HG02885 (cell line): ENCODE results near the gene HRCT1.
"Not testable (repeated sequence)": the region's sequence is repeated elsewhere in the genome, so short reads cannot be mapped to it uniquely, and the experiment has no call there.

Experiments used
- ATAC-seq: cut with Tn5 transposase; IDR thresholded peaks from one replicate; pipeline ENCODE4 v1.9.1; 2021; ENCODE audit warnings: mild to moderate bottlenecking; ENCODE audit not compliant: unreplicated experiment, poor library complexity

HRCT1 gene

DNA sequence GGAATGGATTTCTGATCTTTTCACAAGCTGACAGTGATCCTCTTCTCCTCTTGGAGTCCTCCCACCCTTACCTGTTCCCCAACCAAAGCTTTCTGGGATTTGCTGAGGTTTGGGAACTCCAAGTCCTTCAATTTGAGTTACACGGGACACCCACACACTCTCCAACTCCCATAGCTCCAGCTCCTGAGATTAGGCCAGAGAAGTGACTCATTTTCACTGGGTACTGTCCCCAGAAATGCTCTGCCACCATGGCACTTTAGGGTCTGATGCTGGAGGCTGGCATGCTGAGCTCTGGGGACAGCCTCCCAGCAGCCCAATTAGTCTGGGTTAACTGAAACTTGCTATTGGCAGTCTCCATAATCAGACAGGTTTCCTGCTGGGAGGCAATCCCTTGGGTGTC is 14.0 kb upstream of the HRCT1 start:
- ATAC-seq: no peak

- ATAC-seq: no peak
These were observed 9.4 kb upstream of the HRCT1 start for GRCh38 chr9:35896570-35896969.

DNA sequence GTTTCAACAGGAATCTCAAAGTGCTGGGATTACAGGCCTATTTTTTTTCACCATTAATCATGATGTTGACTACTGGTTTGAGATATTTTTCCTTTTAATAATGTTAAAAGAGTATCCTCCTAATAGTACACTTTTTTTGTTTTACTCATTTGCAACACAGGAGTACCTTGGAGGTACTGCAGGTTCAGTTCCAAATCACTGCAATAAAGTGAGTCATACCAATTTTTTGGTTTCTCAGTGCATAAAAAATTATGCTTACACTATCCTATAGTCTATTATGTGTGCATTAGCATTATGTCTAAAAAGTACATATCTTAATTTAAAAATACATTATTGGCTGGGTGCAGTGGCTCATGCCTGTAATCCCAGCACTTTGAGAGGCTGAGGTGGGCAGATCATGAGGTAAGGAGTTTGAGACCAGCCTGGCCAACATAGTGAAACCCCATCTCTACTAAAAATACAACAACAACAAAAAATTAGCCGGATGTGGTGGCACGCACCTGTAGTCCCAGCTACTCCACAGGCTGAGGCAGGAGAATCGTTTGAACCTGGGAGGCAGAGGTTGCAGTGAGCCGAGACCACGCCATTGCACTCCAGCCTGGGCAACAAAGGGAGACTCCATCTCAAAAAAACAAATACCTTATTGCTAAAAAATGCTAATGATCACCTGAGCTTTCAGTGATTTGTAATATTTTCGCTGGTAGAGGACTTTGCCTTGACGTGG is 8.5 kb upstream of the HRCT1 start:
- ATAC-seq: not testable (repeated sequence)

DNA sequence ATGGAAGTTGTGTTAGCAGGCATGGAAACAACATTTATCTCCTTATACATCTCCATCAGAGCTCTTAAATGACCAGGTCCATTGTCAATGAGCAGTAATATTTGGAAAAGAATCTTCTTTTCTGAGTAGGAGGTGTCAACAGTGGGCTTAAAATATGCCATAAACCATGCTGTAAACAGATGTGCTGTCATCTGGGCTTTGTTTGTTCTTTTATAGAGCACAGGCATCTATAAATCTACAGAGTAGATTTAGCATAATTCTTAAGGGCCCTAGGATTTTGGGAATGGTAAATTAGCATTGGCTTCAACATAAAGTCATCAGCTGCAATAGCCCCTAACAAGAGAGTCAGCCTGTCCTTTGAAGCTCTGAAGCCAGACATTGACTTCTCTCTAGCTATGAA is 7.7 kb upstream of the HRCT1 start:
- ATAC-seq: no peak

- no peak for ATAC-seq
These were observed 7.0 kb upstream of the HRCT1 start for GRCh38 chr9:35899021-35899420.

- no peak for ATAC-seq
These were observed 3.0 kb upstream of the HRCT1 start for GRCh38 chr9:35903049-35903448.

GRCh38 chr9:35904338-35904737 is 1.7 kb upstream of the HRCT1 start:
- no peak for ATAC-seq

DNA sequence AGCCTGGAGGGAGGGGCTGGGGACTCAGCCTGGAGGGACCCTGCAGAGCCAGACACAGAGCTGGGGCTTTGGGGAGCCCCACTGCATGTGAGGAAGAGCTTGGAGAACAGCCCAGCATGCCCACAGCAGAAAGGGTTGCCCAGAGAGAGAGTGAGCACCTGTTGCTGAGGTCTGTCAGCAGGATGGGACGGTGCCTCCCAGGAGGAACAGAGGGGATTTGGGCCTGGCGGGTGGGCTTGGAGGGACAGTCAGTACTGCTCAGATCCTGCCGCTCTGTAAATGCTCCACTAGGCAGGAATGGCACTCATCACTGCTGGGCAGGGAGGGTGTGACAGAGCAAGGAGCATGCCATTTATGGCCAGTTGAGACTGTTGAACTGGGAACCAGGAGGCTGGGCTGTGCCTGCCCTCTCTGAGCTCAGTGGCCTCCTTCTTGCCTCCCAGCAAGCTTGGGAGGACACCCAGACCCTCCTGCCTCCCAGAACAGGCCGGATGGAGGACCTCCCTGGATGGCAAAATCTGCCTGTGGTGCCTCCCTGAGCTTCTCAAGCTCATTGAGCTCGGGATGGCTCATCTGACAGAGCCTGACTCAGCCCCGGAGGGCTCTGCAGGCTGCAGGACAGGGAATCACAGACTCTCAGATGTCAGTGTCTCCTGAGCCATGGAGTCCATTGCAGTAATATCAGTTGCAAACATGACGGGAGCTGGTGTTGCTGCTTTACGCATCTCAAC is 786 bp upstream of the HRCT1 start:
- ATAC-seq: no peak

GRCh38 chr9:35906923-35907699 is 1.1 kb downstream of the HRCT1 start:
- no peak for ATAC-seq

DNA sequence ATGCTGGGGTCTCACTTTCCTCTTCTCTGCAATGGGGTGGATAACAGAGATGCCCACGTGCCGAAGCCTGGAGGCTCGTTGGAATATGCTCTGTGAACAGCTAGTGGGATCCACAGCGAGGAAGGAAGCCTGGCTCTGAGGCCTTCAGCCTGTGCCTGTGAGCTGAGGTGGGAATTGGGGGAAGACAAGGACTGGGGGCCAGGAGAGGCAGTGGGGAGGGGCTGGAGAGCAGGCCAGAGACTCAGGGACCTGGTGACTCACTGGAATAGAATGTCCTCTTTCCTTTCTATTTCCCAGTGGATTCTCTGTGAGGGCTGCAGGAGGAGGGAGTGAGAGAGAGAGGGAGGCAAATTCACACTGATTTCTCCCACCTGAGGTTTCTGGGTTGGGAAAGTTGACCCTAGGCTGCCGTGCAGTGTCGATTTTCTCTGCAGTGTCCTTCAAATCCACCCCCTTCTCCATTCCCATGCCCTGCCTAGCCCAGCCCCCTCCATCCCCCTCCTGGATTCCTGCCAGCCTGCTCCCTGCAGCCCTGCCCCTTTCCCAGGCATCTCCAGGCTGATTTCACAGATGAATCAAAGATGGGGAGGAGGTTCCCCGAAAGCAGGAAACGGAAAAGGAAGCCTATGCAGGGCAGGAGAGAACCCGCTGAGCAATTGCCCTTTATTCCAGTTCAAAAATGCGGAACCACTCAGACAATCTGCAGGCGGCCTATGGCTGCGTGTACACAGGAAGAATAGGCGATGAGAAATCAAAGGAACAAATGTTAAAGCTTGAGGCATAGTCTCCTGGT is 1.9 kb downstream of the HRCT1 start:
- ATAC-seq: no peak

DNA sequence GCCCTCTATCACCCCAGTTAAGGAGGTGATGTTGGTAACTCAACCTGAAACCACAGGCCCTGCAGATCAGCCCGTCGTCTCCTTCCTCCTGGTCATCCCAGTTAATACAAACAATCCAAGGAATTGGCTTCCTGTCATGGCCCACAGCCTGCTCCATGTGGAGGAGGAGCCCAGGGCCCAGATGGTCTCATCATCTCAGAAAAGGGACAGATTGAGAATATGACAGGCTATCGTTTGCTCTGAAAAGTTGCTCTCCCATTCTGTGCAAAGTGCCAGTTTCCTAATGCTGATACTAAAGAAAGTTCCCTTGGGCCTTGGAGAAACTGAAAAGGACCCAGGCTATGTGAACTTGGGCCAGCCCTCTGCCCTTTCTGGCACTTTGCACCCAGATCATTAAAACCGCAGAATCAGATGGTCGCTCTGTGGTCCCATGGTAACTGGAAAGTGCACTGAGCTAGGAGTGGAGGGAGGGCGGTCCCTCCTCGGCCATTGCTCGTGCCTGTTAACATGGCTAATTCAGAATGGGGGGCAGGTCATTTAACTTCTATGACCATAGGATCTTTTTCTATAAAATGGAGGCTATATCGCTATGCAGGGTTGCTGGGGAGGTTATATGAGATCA is 2.6 kb downstream of the HRCT1 start:
- ATAC-seq: no peak

GRCh38 chr9:35909274-35909673 is 3.3 kb downstream of the HRCT1 start, which contains the start of gene SPAAR:
Gene SPAAR (plus strand): TSS chr9:35909490. CDS start chr9:35910464, 974 bp downstream.
- ATAC-seq: no peak

DNA sequence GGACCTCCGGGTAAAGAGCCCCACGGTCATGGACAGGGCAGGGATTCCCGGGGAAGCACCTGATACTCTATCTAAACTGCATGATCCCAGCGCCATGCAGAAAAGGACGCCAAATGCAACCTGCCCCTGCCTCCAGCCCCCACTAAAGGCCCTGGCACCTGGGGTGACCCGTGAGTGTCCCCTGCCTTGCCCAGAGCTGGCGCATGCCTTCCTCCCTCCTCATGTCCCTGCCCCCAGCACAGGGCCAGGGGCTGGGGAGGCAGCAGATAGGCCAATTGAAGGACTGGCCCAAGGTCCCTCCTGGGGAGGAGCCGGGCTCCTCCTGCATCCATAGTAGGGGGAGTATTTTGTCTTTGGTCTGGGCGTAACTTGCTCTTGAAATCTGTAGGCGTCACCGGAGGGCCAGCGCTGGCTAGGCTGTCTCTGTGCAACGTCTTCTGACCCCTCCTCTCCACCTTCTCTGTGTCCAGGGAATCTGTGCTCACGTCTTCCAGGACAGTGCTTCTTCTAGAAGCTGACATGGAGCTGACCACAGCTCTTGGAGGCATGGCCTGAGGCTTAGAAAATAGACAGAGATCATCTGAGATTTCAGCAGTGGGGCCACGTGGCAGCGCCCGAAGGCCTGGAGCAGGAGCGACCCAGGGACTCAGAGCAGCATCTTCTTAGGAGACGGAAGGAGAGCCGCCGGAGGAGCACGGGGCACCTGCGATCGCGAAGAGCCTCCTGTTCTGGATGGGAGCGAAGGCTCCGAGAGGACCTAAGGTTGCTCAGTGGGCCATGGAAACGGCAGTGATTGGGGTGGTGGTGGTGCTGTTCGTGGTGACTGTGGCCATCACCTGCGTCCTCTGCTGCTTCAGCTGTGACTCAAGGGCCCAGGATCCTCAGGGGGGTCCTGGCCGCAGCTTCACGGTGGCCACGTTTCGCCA is 3.9 kb downstream of the HRCT1 start:
- ATAC-seq: no peak

GRCh38 chr9:35910613-35911359 is 4.8 kb downstream of the HRCT1 start:
- no peak for ATAC-seq

DNA sequence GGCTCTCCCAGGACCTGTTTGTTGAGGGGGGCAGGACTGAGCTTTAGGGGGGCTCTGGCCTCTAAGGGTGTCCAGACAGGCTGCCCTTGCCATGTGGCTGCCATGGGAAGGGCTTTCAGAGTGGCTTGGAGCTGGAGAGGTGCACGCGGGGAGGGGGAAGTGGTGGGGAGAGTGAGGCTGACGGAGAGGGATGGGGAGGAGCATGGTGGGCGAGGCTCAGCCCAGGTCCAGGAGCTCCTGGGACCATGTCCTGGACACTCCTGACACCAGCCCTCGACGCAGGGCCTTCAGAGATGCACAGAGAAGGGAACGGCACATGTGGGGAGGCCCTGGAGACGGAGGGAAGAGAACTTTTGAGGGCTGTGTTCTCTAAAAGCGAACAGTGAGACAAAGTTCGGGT is 5.7 kb downstream of the HRCT1 start:
- ATAC-seq: no peak

- ATAC-seq: no peak
These were observed 6.9 kb downstream of the HRCT1 start for GRCh38 chr9:35912791-35913400.

- not testable (repeated sequence) for ATAC-seq
These were observed 7.4 kb downstream of the HRCT1 start for GRCh38 chr9:35913429-35913828.
